ENCODE data around the gene USP6NL. TPM values are rescaled to one million over a fixed set of nuclear protein-coding genes. Genes with fewer than 3 reads are reported as not detected.

Gene USP6NL
- total RNA-seq, 1 experiment from 2014 or later, result 22.1 TPM

GRCh38 chr10:11609492-11610093, 1.9 kb downstream of the USP6NL start:
- H3K27me3 ChIP-seq (ENCODE audit: insufficient read depth, low read depth), result no peaks in the 10 kb centered on the region
- no peak overlapping the region for H3K27ac ChIP-seq
- H3K36me3 ChIP-seq (ENCODE audit: low read depth), result no peaks in the 10 kb centered on the region
- H3K4me3 ChIP-seq, result peak overlapping the region; percentile 98
- DNase-seq, result no peak
- no peak for TF ChIP-seq CTCF (conservative IDR thresholded peaks at IDR 0.05)
- no peak for TF ChIP-seq EZH2 (IDR thresholded peaks at IDR 0.05; ENCODE audit: low read depth)
- peaks cover 62% of the 10 kb centered on the region for H3K79me2 ChIP-seq (ENCODE audit: low read depth)
- CTCF ChIA-PET, result interaction anchor here (0.6 to 0.7 kb wide), 2 partner anchors 39 to 46 kb away, joined by 3 read pairs; no protein-coding TSS in a partner anchor
- no peaks in the 10 kb centered on the region for H3K9me3 ChIP-seq (ENCODE audit: insufficient read depth, low read depth)
- peak overlapping the region; percentile 95 for H3K4me2 ChIP-seq
- TSS peak; percentile 25 for BruUV-seq (replicated peaks)
- intact Hi-C loops (cut with micrococcal nuclease; ENCODE audit: unreplicated experiment), result loop anchor here (2.0 to 10.0 kb wide), 3 partner anchors 57 to 215 kb away; partner anchors contain the start of gene PROSER2
- no peaks in the 10 kb centered on the region for H4K20me1 ChIP-seq (ENCODE audit: insufficient read depth)
- H3K4me1 ChIP-seq (replicated peaks; ENCODE audit: insufficient read depth), result peaks cover 29% of the 10 kb centered on the region
- no peaks in the 10 kb centered on the region for H3K9me2 ChIP-seq (ENCODE audit: insufficient read depth)
- H2AFZ ChIP-seq, result no peak overlapping the region
- POLR2A ChIA-PET (ENCODE audit: unreplicated experiment), result interaction anchor here (0.8 kb wide), 1 partner anchor 817 kb away, joined by 9 read pairs; no protein-coding TSS in a partner anchor
- H3F3A ChIP-seq (ENCODE audit: insufficient read depth, low read depth), result peaks cover 14% of the 10 kb centered on the region

GRCh38 chr10:11609052-11609451, 2.4 kb downstream of the USP6NL start:
- no peak overlapping the region for H3K27ac ChIP-seq
- no peaks in the 10 kb centered on the region for H3K9me2 ChIP-seq (ENCODE audit: insufficient read depth)
- H3F3A ChIP-seq (ENCODE audit: insufficient read depth, low read depth), result peaks cover 14% of the 10 kb centered on the region
- TF ChIP-seq CTCF (conservative IDR thresholded peaks at IDR 0.05) (no peak), EZH2 (IDR thresholded peaks at IDR 0.05; ENCODE audit: low read depth) (no peak)
- H3K79me2 ChIP-seq (ENCODE audit: low read depth), result peaks cover 68% of the 10 kb centered on the region
- peaks cover 32% of the 10 kb centered on the region for H3K4me1 ChIP-seq (replicated peaks; ENCODE audit: insufficient read depth)
- intact Hi-C loops (cut with micrococcal nuclease; ENCODE audit: unreplicated experiment), result no loop called here
- peak overlapping the region; percentile 95 for H3K4me2 ChIP-seq
- H2AFZ ChIP-seq, result no peak overlapping the region
- DNase-seq, result no peak
- H4K20me1 ChIP-seq (ENCODE audit: insufficient read depth), result no peaks in the 10 kb centered on the region
- H3K4me3 ChIP-seq, result peak overlapping the region; percentile 98; the same call in 1 of the 2 replicates
- no peaks in the 10 kb centered on the region for H3K9me3 ChIP-seq (ENCODE audit: insufficient read depth, low read depth)
- H3K36me3 ChIP-seq (ENCODE audit: low read depth), result no peaks in the 10 kb centered on the region
- no peaks in the 10 kb centered on the region for H3K27me3 ChIP-seq (ENCODE audit: insufficient read depth, low read depth)
- BruUV-seq (replicated peaks), result no TSS peak
- POLR2A ChIA-PET (ENCODE audit: unreplicated experiment), result no interaction called here
- CTCF ChIA-PET, result interaction anchor here (0.7 kb wide), 1 partner anchor 46 kb away, joined by 3 read pairs; no protein-coding TSS in a partner anchor

GRCh38 chr10:11608159-11609013, 3.1 kb downstream of the USP6NL start:
- peaks cover 74% of the 10 kb centered on the region for H3K79me2 ChIP-seq (ENCODE audit: low read depth)
- CTCF ChIA-PET, result interaction anchor here (1.1 kb wide), 1 partner anchor 19 kb away, joined by 4 read pairs; no protein-coding TSS in a partner anchor
- no peaks in the 10 kb centered on the region for H3K9me2 ChIP-seq (ENCODE audit: insufficient read depth)
- no peaks in the 10 kb centered on the region for H3K9me3 ChIP-seq (ENCODE audit: insufficient read depth, low read depth)
- H3K36me3 ChIP-seq (ENCODE audit: low read depth), result no peaks in the 10 kb centered on the region
- no peak for DNase-seq
- intact Hi-C loops (cut with micrococcal nuclease; ENCODE audit: unreplicated experiment), result no loop called here
- no peak overlapping the region for H2AFZ ChIP-seq
- TF ChIP-seq EZH2 (IDR thresholded peaks at IDR 0.05; ENCODE audit: low read depth) (no peak), CTCF (conservative IDR thresholded peaks at IDR 0.05) (no peak)
- no TSS peak for BruUV-seq (replicated peaks)
- POLR2A ChIA-PET (ENCODE audit: unreplicated experiment), result no interaction called here
- peaks cover 17% of the 10 kb centered on the region for H3F3A ChIP-seq (ENCODE audit: insufficient read depth, low read depth)
- peak overlapping the region; percentile 95 for H3K4me2 ChIP-seq
- no peak overlapping the region for H3K4me3 ChIP-seq
- H3K27me3 ChIP-seq (ENCODE audit: insufficient read depth, low read depth), result no peaks in the 10 kb centered on the region
- no peaks in the 10 kb centered on the region for H4K20me1 ChIP-seq (ENCODE audit: insufficient read depth)
- H3K27ac ChIP-seq, result no peak overlapping the region
- peaks cover 39% of the 10 kb centered on the region for H3K4me1 ChIP-seq (replicated peaks; ENCODE audit: insufficient read depth)
